GM19099 (cell line): Measurements from ENCODE around the gene STIL.

Experiments used
- POLR2A ChIP-seq: IDR thresholded peaks from 3 replicates; pipeline ENCODE4 v1.6.1; 2011; ENCODE audit warnings: low read depth; ENCODE audit not compliant: insufficient read length; ENCODE audit errors: extremely low read depth

STIL gene

GRCh38 chr1:47249755-47250154 is 64.2 kb downstream of the STIL start:
- no peak for TF ChIP-seq POLR2A

DNA sequence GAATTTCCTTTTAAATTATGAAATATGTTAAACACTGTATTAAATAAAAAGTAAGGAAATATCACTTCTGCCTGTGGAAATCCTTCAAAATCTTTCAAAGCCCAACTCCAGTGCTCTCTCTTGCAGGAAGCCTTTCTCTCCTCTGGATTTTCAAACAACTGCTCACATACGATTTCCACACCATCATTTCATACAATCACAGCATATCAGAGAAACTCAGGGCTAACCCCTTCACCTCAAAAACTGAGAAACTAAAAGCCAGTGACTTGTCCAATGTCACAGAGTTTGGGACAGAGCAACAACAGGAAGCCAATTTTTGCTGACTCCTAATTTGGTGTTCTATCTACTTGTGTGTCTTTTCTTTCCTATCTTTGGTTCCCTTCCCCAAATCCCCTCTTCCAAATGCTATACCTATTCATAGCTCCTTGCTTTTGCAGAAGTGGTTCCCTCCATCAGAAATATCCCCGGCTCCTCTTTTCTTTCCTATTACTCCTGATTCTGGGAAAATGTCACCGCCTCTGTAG is 69.5 kb downstream of the STIL start:
- TF ChIP-seq POLR2A = no peak

DNA sequence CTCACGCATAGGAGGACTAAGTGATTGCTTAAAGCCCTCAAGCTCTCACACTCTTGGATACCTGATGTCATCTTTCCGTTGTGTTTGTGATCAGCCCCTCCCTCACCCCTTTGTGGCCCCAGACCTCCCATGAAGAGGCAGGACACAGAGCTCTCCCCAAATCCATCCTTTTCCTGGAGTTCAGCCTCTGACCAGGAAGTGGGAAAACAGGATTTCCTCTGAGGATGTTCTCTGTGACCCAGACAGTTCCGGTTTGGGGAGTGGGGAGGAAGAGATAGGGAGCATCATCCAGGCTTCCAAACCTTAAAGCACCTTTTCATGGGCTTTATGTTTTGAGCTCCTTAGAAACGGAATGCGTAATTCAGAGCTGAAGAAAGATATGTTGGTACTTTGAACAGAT is 70.0 kb downstream of the STIL start:
- TF ChIP-seq POLR2A = no peak

DNA sequence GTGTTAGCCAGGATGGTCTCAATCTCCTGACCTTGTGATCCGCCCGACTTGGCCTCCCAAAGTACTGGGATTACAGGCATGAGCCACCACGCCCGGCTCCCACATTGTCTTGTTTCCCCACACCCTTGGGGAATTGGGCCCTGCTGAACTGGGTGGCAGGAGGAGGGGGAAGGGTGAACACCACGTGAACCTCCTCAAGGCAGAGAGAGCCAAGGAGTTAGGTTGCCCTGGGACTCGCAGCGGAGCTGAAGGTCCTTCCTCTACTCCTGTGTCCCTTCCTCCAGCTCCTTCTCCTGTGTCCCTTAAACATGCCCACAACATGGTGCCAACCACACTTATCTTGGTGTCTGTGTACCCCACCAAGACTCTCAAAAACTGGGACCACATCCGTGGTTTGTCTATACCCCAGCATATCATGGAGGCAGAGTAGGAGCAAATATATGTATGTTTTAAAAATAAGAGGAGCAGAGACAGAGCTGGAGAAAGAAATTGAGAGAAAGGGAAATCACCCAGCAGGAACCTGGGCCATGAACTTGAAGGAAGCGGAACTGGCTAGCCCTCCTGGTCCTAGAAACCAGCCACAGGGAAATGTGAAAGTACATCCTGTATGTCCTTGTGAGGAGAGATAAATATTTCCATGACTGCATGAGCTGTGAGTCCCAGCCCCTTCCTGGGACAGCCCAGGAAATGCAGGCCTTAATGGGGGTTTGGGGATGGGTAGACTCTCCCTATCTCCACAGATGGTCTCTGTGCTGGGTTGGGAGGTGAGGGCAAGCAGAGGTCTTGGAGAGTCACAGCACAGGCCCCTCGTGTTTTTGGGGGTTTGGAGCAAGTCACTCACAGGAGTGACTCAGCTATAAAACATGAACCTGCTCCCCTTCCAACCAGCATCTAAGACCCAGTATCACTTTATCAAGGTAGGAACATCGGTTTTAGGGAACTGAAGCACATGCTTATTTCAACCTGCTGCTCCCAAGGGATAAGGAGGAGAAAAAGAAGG is 72.5 kb downstream of the STIL start:
- TF ChIP-seq POLR2A = no peak

- TF ChIP-seq POLR2A = no peak
These were observed 74.9 kb downstream of the STIL start for GRCh38 chr1:47238935-47239592.

- TF ChIP-seq POLR2A = no peak
These were observed 78.1 kb downstream of the STIL start for GRCh38 chr1:47235806-47236205.

- TF ChIP-seq POLR2A = no peak
These were observed 78.7 kb downstream of the STIL start for GRCh38 chr1:47235241-47235681.

DNA sequence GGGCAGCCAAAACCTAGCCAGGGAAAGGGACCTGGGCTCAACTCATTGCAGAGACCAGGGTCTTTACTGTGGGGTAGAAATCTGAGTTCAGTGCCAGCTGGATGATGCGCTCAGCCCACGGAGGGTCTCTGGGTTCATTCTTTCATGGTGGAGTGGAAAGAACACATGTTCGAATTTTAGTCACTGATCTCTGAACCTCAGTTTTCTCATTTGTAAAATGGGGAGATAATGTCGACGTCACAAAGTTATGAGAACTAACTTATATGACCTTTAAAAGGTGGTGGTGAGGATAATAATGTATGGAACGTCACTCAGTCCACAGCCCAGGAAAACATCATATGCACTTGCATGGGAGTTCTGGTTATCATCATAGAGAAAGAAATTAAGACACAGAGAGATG is 80.8 kb downstream of the STIL start:
- no peak for TF ChIP-seq POLR2A

- no peak for TF ChIP-seq POLR2A
These were observed 81.6 kb downstream of the STIL start, which contains the start of gene TAL1 for GRCh38 chr1:47232187-47232874. Gene TAL1, minus strand, starts transcription at chr1:47232225. Its CDS starts 6,337 bp downstream, at chr1:47225888.

DNA sequence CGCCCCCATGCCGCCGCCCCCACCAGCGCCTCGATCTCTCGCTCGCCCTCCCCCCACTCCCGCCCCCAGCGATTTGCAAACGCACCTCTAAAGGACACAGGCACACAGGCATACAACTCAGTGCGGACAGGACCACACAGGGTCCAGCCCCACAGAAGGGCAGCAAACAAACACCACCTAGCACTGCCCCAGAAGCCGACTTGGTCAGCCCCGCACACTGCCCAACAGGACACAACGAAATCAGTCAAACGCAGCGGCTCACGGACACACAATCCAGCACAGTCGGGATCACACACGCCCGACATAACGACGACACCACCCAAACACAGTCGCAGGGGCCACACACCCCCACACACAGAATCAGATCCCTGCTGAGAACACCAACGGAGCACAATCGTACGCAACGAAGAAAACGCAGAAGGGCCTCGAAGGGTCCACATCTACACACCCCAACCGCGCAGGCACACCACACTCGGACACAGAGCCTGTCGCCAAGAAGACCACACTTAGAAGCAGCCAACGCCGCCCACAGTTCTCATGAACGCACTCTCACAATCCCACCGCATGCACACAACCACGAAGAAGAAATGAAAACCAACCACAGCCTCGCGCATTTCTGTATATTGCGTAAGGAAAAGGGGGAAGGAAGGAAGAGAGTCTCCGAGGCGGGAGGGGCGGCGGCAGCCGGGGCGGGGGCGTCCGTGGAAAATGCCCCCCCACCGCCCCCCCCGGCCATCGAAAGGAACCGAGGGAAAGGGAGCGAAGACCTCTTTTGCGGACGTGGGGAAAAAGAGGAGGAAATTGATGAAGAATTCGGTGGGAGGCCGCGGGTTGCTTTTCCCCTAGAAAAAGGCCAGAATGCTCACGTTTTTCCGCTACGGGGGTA is 82.4 kb downstream of the STIL start:
- no peak for TF ChIP-seq POLR2A

DNA sequence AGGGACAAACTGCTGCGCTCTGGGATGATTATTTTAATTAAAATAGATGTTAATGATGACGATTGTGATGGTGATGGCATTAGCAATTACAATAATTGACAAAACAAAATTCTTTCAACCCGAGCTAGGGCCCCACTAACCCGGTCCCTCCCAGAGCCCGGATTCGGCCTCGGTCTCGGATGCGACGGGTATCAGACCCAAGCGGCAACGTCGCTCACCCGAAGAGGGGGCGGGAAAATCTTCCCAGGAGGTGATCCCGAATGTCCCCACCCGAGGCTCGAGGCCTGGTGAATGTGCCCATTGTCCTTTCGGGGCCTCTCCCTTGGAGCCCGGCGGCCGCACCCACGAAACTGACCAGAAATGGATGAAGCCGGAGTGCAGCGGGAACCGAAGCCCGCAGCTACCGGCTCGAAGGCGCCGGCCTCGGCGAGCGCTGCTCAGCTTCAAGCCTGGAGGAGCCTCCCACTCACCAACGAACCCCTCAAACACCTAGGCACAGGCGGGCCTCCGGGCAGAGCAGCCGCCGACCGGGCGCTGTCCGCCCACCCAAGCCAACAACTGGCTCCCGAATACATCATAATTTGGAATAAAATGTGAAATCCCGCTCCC is 83.2 kb downstream of the STIL start:
- TF ChIP-seq POLR2A = no peak

- no peak for TF ChIP-seq POLR2A
These were observed 83.9 kb downstream of the STIL start for GRCh38 chr1:47229886-47230691.
